ENCODE measurements around the gene LHX2. TPM values are rescaled to one million over a fixed set of nuclear protein-coding genes. Genes with fewer than 3 reads are reported as not detected.

The LHX2 gene
- total and polyA plus RNA-seq, 2 of the 4 experiments (the other 2 are of a cell fraction), result not detected

- TF ChIP-seq POLR2A (IDR thresholded peaks at IDR 0.05; ENCODE audit: low read depth, low read length), result no peak
Observed at GRCh38 chr9:124008694-124009530, 2.7 kb upstream of the LHX2 start (continued).

GRCh38 chr9:124009531-124010217 is 1.9 kb upstream of the LHX2 start:
- ChIA-PET POLR2A (ENCODE audit: unreplicated experiment) (no interaction called here), CTCF (no interaction called here)
- intact Hi-C loops (cut with micrococcal nuclease), result no loop called here
- no peak overlapping the region for H3K4ac ChIP-seq (ENCODE audit: low read depth, low read length)
- H3K14ac ChIP-seq (replicated peaks; ENCODE audit: low read depth, low read length), result no peak overlapping the region
- ATAC-seq (ENCODE audit: low read depth), result no peak
- DNase-seq, result no peak
- no peak overlapping the region for H2BK120ac ChIP-seq (ENCODE audit: low read depth, low read length)
- H3K79me1 ChIP-seq (ENCODE audit: low read depth in 1 of 2, low read length in 2 of 2), result no peaks in the 10 kb centered on the region
- H3K4me1 ChIP-seq (ENCODE audit: control insufficient read depth, insufficient read depth, low read length), result peaks cover 2% of the 10 kb centered on the region; the same call in 1 of the 2 replicates
- H2BK15ac ChIP-seq (ENCODE audit: low read depth, low read length), result no peak overlapping the region
- no peak overlapping the region for H3K9ac ChIP-seq (ENCODE audit: low read depth, low read length)
- 4% methylated on average over 13 of the region's 29 CpGs; no CpG with 5 or more reads in 1 of the 2 experiments for WGBS, 2 experiments (ENCODE audit: extremely low coverage in 2 of 2, insufficient read length in 1 of 2)
- peaks cover 12% of the 10 kb centered on the region for H3K9me3 ChIP-seq (ENCODE audit: control insufficient read depth, insufficient read depth, low read length)
- H3K4me3 ChIP-seq (ENCODE audit: insufficient read depth, low read depth, low read length), result no peak overlapping the region
- no peak overlapping the region for H2AFZ ChIP-seq (replicated peaks; ENCODE audit: low read length, poor library complexity)
- no peaks in the 10 kb centered on the region for H3K36me3 ChIP-seq (ENCODE audit: control insufficient read depth, insufficient read depth, low read length)
- in situ Hi-C loops (cut with MboI; ENCODE audit: low sequenced_read_pairs), result no loop called here
- no TSS peak for BruUV-seq (replicated peaks)
- no peak overlapping the region for H3K4me2 ChIP-seq (ENCODE audit: low read depth, low read length)
- no peak overlapping the region for H2AK9ac ChIP-seq (replicated peaks; ENCODE audit: low read depth, low read length, poor library complexity)
- no peak overlapping the region for H2BK5ac ChIP-seq (ENCODE audit: low read depth, low read length, poor library complexity, severe bottlenecking)
- H3K27me3 ChIP-seq (ENCODE audit: control insufficient read depth, insufficient read depth, low read length), result peaks cover 96% of the 10 kb centered on the region
- no peak overlapping the region for H4K91ac ChIP-seq (ENCODE audit: insufficient read depth, low read depth, low read length)
- H4K8ac ChIP-seq (ENCODE audit: low read depth in 2 of 2, low read length in 2 of 2), result no peak overlapping the region
- no peaks in the 10 kb centered on the region for H3K9me1 ChIP-seq (ENCODE audit: insufficient read depth, low read length)
- peaks cover 8% of the 10 kb centered on the region; the same call in 1 of the 2 replicates for H4K20me1 ChIP-seq (ENCODE audit: insufficient read depth, low read length)
- H2BK20ac ChIP-seq (ENCODE audit: low read depth, low read length), result no peak overlapping the region
- no peak overlapping the region for H3K56ac ChIP-seq (ENCODE audit: extremely low read depth, insufficient read depth, low read length)
- no peak overlapping the region for H3K18ac ChIP-seq (ENCODE audit: low read depth, low read length)
- no peak overlapping the region for H3K27ac ChIP-seq (ENCODE audit: insufficient read depth, low read length)
- no peak overlapping the region for H4K5ac ChIP-seq (ENCODE audit: low read depth, low read length)
- dilution Hi-C loops (cut with HindIII; ENCODE audit: low sequenced_read_pairs, unreplicated experiment), result no loop called here
- H2AK5ac ChIP-seq (ENCODE audit: low read depth, low read length), result no peak overlapping the region
- no peak overlapping the region for H3K23ac ChIP-seq (ENCODE audit: low read depth, low read length)
- TF ChIP-seq MXI1 (IDR thresholded peaks at IDR 0.05; ENCODE audit: borderline replicate concordance, low read depth, low read length) (no peak), RAD21 (IDR thresholded peaks at IDR 0.05; ENCODE audit: low read length) (no peak), MAZ (IDR thresholded peaks at IDR 0.05; ENCODE audit: borderline replicate concordance, low read depth, low read length) (no peak), CEBPB (IDR thresholded peaks at IDR 0.05; ENCODE audit: low read depth, low read length) (no peak), MAFK (IDR thresholded peaks at IDR 0.05; ENCODE audit: low read depth, low read length) (no peak), FOS (IDR thresholded peaks at IDR 0.05; ENCODE audit: low read depth, low read length) (no peak), POLR2A (IDR thresholded peaks at IDR 0.05; ENCODE audit: low read depth, low read length) (no peak), ELK1 (IDR thresholded peaks at IDR 0.05; ENCODE audit: borderline replicate concordance, low read depth, low read length) (no peak), RCOR1 (IDR thresholded peaks at IDR 0.05; ENCODE audit: insufficient replicate concordance, low read length) (no peak), CHD1 (IDR thresholded peaks at IDR 0.05; ENCODE audit: low read depth, low read length) (no peak), USF2 (IDR thresholded peaks at IDR 0.05; ENCODE audit: low read depth, low read length) (no peak), SMC3 (IDR thresholded peaks at IDR 0.05; ENCODE audit: low read depth, low read length) (no peak), RFX5 (IDR thresholded peaks at IDR 0.05; ENCODE audit: low read depth, low read length) (no peak)
